HG02610 (cell line): ENCODE data around the gene SPATA13.

ENCODE experiments used
- ATAC-seq: cut with Tn5 transposase; IDR thresholded peaks from one replicate; pipeline ENCODE4 v1.9.1; 2021; ENCODE audit warnings: mild to moderate bottlenecking, moderate library complexity; ENCODE audit not compliant: unreplicated experiment

SPATA13 gene

GRCh38 chr13:24165746-24166145 lies 5.2 kb downstream of the SPATA13 start:
- ATAC-seq, result no peak

GRCh38 chr13:24166561-24166960 lies 6.0 kb downstream of the SPATA13 start:
- no peak for ATAC-seq

- ATAC-seq, result no peak
Observed at GRCh38 chr13:24167666-24168391, 7.3 kb downstream of the SPATA13 start.

GRCh38 chr13:24168392-24168750 lies 7.9 kb downstream of the SPATA13 start:
- ATAC-seq, result no peak

- ATAC-seq, result no peak
Observed at GRCh38 chr13:24168979-24169378, 8.5 kb downstream of the SPATA13 start.

DNA sequence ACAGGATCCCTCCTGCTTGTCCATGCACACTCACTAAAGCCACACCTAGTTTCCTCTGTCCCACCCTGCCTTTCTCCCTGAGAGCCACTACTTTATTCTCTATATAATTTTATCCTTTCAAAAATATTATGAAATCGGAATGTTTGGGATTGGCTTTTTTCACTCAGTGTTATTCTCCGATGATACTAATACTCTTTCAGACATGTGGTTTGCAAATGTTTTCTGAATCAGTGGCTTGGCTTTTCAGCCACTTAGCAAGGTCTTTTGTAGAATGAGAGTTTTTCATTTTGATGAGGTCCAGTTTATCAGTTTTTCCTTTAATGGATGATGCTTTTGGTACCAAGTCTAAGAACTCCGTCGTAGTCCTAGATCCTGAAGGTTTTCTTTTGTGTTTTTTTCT lies 11.6 kb downstream of the SPATA13 start:
- no peak for ATAC-seq

GRCh38 chr13:24173795-24174194 lies 13.3 kb downstream of the SPATA13 start:
- no peak for ATAC-seq

- ATAC-seq, result no peak
Observed at GRCh38 chr13:24175847-24176246, 15.3 kb downstream of the SPATA13 start.

DNA sequence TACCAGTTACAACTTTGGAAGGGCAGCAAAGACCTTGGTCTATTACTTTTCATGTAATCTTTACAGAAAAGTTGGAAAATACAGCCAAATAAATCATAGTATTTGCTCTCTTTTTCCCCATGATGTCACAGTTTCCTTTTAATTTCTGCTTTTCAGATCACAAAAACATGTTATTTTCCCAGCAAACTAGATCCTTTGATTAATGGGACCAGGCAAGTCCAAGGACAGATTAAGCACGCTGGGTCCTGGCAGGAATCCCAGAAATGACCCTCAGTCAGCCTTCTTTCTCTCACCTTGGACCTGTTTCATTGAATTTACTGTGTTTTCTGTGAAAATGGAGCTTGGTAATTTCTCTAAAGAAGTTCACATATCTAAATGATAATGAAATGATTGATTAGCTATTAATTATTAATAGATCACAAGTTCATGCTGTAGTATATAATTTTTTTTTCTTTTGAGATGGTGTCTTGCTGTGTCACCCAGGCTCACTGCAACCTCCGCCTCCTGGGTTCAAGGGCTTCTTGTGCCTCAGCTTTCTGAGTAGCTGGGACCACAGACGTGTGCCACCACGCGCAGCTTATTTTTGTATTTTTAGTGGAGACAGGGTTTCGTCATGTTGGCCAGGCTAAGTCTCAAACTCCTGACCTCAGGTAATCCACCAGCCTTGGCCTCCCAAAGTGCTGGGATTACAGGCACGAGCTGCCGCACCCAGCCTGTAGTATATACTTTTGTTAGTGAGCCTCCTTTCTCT lies 16.0 kb downstream of the SPATA13 start:
- ATAC-seq, result no peak

GRCh38 chr13:24178847-24179485 lies 18.4 kb downstream of the SPATA13 start:
- ATAC-seq, result no peak

- ATAC-seq, result no peak
Observed at GRCh38 chr13:24179486-24179850, 18.9 kb downstream of the SPATA13 start.

- no peak for ATAC-seq
Observed at GRCh38 chr13:24180750-24181377, 20.3 kb downstream of the SPATA13 start.

- no peak for ATAC-seq
Observed at GRCh38 chr13:24181991-24182702, 21.6 kb downstream of the SPATA13 start.

- no peak for ATAC-seq
Observed at GRCh38 chr13:24182703-24183081, 22.2 kb downstream of the SPATA13 start.

GRCh38 chr13:24183741-24184182 lies 23.2 kb downstream of the SPATA13 start:
- no peak for ATAC-seq

DNA sequence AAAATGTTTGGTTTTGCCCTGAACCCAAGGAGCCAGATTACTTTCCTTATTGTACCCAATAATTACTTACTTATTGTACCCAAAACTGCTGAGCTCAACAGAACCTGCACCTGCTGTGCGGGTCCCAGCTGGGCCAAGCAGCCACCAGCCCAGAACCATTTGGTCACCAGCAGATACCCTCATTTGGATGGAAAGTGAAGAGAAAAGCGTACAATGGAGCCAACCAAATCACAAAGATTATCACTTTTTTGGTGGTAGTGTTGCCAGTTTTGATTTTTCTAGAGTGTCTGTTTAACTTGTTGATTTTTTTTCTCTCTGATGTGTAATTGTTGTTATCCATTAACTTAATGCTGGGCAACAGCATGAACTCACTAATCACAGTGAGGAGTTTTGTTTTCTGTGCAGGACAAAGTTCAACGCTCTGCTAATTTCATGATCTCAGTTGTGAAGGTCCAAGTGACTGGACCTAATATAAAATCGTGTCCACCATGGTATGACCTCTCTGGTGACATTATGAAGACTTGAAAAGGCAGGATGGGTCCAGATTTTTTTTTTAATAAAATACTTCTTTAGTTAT lies 23.8 kb downstream of the SPATA13 start:
- ATAC-seq, result no peak

GRCh38 chr13:24184882-24185281 lies 24.4 kb downstream of the SPATA13 start:
- no peak for ATAC-seq

DNA sequence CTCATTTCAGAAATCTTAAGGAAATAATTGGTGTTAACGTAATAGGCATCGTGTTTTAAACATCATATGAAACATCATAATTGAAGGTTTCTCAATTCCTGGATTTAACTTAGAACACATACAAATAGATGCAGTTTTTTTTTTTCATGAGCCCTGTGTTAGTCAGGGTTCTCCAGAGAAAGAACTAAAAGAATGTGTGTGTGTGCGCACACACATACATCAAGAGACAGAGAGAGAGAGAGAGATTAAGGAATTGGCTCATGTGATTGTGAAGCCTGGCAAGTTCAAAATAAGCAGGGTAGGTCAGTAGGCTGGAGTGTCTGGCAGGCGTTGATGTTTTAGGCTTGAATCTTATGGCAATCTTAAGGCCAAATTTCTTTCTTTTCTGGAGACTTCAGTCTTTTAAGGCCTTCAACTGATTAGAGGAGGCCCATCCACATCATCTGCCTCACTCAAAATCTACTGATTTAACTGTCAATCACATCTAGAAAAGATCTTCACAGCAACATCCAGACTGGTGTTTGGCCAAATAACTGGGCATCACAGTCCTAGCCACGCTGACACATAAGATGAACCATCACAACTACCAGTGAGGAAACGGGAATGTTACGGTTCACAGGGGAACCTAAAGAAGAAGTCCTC lies 25.2 kb downstream of the SPATA13 start:
- no peak for ATAC-seq

GRCh38 chr13:24187185-24187584 lies 26.7 kb downstream of the SPATA13 start:
- ATAC-seq, result no peak
